ENCODE data around the gene CROCC.

The CROCC gene

DNA sequence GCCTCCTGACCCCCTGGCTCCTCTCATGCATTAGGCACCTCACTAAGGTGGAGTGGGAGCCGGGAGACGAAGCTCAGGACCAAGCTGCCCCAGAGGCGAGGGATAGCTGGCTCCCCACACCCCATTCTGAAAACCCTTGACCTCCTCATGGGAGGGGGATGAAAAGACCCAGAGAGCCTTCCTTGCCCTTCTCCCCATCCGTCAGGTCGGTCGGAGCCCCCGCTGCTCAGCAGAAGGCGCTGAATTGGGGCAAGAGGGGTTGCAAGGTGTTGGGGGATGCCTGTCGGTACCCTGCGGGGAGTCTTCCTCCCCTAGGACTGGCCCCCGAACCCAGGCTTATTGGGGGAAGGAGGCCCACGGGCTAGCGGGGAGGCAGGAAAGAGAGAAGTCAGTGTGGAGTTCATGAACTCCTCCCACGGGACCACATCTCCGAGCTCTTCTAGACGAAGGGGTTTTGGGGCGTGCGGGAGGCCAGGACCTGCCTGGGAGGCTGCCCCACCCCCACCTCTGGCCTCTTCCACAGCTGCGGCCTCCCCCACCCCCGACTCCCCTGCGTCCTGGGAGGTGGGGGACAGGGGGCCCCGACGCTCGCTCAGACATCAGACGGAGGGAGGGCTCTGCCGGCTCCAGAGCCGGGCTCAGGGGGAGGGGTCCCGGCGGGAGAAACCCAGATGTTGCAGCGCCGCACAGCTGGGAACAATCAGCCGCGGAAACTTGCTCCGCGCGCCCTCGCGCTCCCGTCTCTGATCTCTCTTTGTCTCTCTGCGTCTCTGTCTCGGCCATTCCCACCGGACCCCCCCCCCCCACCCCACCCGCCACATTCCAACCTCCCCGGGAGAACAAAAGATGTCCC, 58.0 kb downstream of the CROCC start:
- in situ Hi-C loops (cut with MboI; ENCODE audit: low pct_unique_long_range_greater_than_20kb, low sequenced_read_pairs, unreplicated experiment) = loop anchor here (10.0 kb wide), 1 partner anchor 65 kb away; no protein-coding TSS in a partner anchor
- DNase-seq (ENCODE audit: low spot score) = no peak
- TF ChIP-seq, protein P1, sequence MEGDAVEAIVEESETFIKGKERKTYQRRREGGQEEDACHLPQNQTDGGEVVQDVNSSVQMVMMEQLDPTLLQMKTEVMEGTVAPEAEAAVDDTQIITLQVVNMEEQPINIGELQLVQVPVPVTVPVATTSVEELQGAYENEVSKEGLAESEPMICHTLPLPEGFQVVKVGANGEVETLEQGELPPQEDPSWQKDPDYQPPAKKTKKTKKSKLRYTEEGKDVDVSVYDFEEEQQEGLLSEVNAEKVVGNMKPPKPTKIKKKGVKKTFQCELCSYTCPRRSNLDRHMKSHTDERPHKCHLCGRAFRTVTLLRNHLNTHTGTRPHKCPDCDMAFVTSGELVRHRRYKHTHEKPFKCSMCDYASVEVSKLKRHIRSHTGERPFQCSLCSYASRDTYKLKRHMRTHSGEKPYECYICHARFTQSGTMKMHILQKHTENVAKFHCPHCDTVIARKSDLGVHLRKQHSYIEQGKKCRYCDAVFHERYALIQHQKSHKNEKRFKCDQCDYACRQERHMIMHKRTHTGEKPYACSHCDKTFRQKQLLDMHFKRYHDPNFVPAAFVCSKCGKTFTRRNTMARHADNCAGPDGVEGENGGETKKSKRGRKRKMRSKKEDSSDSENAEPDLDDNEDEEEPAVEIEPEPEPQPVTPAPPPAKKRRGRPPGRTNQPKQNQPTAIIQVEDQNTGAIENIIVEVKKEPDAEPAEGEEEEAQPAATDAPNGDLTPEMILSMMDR (IDR thresholded peaks at IDR 0.05; ENCODE audit: extremely low read depth, insufficient read depth, missing control alignments) = no peak

DNA sequence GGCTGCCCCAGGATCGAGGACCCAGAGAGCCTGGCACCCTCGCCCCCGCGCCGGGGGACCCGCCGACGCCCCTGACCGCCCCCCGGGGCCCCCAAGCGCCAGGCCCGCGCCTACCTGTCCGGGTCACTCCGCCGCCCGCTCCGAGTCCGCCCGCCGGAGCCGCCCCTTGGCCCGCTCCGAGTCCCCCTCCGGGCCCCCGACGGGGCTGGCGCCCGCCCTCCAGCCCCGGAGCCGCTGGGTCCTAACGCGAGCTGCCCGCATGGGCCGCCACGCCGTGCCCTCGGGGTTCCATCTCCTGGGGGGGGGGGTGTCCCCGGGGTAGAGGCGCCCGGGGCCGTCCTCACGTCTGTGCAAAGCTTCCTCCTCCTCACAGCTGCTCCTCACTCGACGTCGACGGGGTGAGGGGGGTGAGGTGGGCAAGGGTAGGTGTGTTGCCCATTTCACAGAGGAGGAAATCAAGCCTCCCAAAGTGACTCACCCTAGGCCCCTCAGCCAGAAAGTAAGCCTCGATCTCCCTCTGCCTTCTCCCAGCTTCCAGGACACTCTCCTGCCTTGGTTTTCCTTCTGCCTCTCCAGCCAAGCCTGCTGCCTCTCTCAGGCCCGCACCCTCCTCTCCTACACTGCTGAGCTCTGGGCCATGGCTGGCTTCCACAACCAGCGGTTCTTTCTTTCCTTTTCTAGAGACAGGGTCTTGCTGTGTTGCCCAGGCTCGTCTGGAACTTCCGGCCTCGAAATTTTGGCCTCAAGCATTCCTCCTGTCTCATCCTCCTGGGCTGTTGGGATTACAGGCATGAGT, 58.9 kb downstream of the CROCC start, which contains the start of gene MFAP2:
Gene MFAP2, minus strand, starts transcription at position 148 of the 796 bp plus-strand sequence. CDS start 2,347 bp downstream, outside the sequence.
- DNase-seq (ENCODE audit: low spot score) = no peak
- TF ChIP-seq, protein P1 (IDR thresholded peaks at IDR 0.05; ENCODE audit: extremely low read depth, insufficient read depth, missing control alignments) = no peak
- in situ Hi-C loops (cut with MboI; ENCODE audit: low pct_unique_long_range_greater_than_20kb, low sequenced_read_pairs, unreplicated experiment) = no loop called here

DNA sequence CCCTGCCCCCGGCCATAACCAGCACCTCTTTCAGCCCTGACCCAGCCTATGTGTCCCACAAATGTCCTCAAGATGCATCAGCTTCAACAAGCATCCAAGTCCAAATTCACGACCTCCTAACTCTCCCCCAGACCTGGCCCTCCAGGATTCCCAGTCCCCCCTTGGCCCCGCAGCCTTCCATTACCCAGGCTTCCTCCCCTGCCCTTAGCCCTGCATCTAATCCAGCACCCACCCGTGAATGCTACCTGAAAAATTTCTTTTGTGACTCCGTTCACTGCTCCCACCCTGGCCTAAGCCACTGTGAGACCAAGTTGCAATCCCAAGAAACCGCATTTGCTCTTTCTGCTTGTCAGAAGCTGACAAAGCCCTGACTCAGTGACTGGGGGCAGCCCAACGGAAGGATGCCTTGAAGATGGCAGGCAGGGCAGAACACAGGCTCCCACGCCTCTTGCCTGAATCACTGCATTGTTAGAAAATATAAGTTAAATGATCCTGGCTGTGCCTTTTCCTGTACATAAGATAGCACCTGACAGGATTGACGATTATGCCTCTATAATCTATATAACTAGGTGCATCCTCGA, 59.6 kb downstream of the CROCC start:
- TF ChIP-seq, protein P1 (IDR thresholded peaks at IDR 0.05; ENCODE audit: extremely low read depth, insufficient read depth, missing control alignments) = no peak
- in situ Hi-C loops (cut with MboI; ENCODE audit: low pct_unique_long_range_greater_than_20kb, low sequenced_read_pairs, unreplicated experiment) = no loop called here
- DNase-seq (ENCODE audit: low spot score) = no peak

DNA sequence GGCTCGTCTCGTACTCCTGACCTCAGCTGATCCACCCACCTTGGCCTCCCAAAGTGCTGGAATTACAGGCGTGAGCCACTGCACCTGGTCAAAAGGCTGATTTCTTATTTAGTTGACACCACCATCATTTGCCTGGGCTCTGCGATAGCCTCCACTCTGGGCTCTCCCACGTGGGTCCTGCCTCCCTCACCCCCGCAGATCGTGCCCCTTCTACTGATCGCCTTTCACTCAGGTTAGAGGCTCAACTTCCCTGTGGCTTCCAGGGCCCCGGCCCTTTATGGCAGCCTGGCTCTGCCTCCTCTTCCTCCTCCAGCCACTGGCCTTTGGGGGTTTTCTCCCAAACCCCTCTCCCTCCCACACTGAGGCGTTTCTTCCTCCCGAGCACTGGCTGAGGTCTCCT, 61.2 kb downstream of the CROCC start:
- in situ Hi-C loops (cut with MboI; ENCODE audit: low pct_unique_long_range_greater_than_20kb, low sequenced_read_pairs, unreplicated experiment) = no loop called here
- TF ChIP-seq, protein P1 (IDR thresholded peaks at IDR 0.05; ENCODE audit: extremely low read depth, insufficient read depth, missing control alignments) = no peak
- no peak for DNase-seq (ENCODE audit: low spot score)

DNA sequence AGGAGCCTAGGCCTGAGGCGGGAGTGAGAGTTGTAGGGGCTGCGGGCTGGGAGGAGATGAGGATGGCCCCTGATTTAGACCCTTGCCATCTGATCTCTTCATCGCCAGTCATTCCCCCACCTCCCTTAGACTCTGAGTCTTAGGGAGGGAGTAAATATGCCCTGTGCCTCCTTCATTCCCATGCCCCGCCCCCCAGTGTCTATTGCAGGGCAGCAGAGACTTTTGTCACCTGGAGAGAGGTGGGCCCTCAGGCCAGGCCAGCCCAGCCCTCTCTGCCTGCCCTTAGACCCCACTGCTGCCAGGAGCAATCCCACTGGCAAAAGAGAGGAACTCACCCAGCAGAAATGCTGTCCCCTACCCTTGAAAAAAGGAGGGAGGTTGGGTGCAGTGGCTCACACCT, 61.9 kb downstream of the CROCC start:
- in situ Hi-C loops (cut with MboI; ENCODE audit: low pct_unique_long_range_greater_than_20kb, low sequenced_read_pairs, unreplicated experiment) = no loop called here
- TF ChIP-seq, protein P1 (IDR thresholded peaks at IDR 0.05; ENCODE audit: extremely low read depth, insufficient read depth, missing control alignments) = no peak
- no peak for DNase-seq (ENCODE audit: low spot score)

DNA sequence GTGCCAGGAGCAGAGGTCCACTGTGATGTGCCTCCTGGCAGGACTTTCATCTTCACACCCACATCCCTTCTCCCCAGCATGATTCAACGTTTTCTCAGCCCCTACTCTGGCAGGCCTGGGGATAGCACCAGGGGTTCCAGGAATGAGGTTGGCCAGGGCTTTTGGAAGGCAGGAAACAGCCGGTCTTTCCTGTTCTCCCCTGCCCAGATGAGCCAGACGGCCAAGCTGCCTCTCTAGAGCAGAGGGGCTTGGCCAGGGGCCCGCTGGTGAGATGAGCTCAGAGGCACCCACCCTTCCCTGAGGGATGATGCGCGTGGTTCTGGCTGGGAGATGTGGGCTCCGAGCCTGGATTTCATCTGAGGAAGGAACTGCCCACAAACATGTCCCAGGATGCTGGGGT, 63.0 kb downstream of the CROCC start:
- in situ Hi-C loops (cut with MboI; ENCODE audit: low pct_unique_long_range_greater_than_20kb, low sequenced_read_pairs, unreplicated experiment) = no loop called here
- TF ChIP-seq, protein P1 (IDR thresholded peaks at IDR 0.05; ENCODE audit: extremely low read depth, insufficient read depth, missing control alignments) = no peak
- no peak for DNase-seq (ENCODE audit: low spot score)

All from GM13977 (cell line).